ENCODE results near the gene ESR1. TPM values are rescaled to one million over a fixed set of nuclear protein-coding genes. Genes with fewer than 3 reads are reported as not detected.
A peak's percentile ranks its signal among the peaks of the same experiment; 100 is the strongest.

Gene ESR1
- total RNA-seq, 1 donor from 2014 or later: not detected

DNA sequence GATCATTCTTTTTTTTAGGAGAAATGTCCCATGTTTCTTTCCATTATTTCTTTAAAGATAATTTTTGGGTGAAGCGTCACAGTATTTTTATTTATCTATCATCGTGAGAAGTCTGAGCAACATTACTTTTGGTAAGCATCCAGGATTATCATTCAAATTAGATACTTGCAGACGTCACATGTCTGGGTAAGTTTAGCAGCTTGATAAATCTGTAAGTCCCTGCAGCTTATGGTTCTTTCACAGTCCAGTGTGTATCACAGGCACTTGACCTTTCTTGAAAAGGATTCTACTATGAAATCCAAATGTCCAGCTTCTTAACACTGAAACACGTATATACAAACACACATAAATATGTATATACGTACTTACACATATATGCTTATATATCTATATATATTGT lies 359.4 kb downstream of the ESR1 start:
- DNase-seq (ENCODE audit: low spot score, unreplicated experiment): no peak
- Mint-ChIP-seq H3K9me3 (ENCODE audit: low read depth) (no peaks in the 10 kb centered on the region), H3K27me3 (no peaks in the 10 kb centered on the region), H3K36me3 (ENCODE audit: insufficient read depth) (peaks cover 3% of the 10 kb centered on the region), H3K4me3 (ENCODE audit: low read depth) (no peak overlapping the region), H3K27ac (no peak overlapping the region), H3K4me1 (ENCODE audit: low read depth) (peaks cover 5% of the 10 kb centered on the region)
- TF ChIP-seq, protein P1, sequence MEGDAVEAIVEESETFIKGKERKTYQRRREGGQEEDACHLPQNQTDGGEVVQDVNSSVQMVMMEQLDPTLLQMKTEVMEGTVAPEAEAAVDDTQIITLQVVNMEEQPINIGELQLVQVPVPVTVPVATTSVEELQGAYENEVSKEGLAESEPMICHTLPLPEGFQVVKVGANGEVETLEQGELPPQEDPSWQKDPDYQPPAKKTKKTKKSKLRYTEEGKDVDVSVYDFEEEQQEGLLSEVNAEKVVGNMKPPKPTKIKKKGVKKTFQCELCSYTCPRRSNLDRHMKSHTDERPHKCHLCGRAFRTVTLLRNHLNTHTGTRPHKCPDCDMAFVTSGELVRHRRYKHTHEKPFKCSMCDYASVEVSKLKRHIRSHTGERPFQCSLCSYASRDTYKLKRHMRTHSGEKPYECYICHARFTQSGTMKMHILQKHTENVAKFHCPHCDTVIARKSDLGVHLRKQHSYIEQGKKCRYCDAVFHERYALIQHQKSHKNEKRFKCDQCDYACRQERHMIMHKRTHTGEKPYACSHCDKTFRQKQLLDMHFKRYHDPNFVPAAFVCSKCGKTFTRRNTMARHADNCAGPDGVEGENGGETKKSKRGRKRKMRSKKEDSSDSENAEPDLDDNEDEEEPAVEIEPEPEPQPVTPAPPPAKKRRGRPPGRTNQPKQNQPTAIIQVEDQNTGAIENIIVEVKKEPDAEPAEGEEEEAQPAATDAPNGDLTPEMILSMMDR (IDR thresholded peaks at IDR 0.05; ENCODE audit: unreplicated experiment): no peak

DNA sequence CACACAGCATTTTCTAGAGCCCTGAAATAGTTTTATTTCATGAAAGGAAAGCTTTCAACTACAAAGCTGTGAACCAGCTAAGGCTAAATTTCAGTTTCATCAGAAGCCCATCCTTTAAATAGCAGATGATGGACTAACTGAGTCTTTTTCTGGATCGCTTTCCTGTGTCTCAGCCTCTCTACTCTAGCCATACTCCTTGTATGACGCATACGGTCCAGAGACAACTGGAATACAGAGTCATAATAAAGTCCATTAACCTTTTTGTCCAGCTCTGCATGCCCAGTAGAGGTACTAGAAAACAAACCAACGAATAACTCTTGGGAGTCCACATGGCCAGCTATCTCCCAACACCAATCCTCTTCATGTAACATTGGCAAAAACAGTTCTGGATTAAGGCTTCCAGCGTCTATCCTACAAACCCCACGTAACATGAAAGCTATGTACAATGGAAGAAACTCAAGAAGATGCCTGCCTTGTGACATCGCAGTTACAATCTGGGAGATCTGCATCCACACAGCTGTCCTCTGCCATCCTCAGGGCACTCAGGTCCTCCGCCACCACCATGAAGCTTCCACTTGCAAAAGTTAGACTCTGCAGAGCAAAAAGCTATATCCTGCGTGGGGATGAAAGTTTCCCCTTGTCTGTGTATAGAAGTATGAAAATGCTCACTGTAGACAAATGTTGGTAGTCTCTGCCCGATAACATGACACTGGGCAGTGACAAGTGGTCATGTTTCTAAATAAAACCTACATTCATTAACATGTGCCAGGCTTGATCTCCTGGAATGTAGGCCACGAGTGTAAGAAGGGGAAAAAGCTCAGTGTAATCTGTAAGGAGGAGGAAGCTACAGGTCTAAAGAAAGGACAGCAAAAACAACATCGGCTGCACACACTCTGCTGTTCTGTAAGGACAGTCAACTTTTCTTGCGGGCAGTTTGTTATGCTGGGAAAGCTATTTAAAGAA lies 360.4 kb downstream of the ESR1 start:
- H3K9me3 Mint-ChIP-seq (ENCODE audit: low read depth): no peaks in the 10 kb centered on the region
- DNase-seq (ENCODE audit: low spot score, unreplicated experiment): no peak
- H3K4me3 Mint-ChIP-seq (ENCODE audit: low read depth): no peak overlapping the region
- H3K27me3 Mint-ChIP-seq: no peaks in the 10 kb centered on the region
- H3K36me3 Mint-ChIP-seq (ENCODE audit: insufficient read depth): peaks cover 3% of the 10 kb centered on the region
- H3K4me1 Mint-ChIP-seq (ENCODE audit: low read depth): peaks cover 5% of the 10 kb centered on the region
- H3K27ac Mint-ChIP-seq: no peak overlapping the region
- TF ChIP-seq, protein P1 (IDR thresholded peaks at IDR 0.05; ENCODE audit: unreplicated experiment): no peak

DNA sequence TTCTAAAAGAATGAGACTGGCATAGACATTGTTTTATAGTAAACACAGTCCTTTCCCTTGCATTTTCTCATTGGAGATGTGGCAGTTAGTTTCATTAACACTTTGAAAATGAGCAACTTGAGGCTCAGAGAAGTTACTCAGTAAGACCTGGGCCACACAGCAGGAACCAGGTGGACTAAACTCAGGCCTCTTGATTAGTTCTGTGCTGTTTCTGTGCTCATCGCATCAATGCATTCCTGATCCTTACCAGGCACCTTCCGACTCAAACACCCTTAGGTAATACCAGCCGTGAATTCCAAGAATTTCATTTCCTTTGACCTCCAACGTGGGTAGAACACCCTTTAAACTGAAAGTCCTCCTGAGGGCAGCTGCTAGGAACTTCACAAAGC lies 362.8 kb downstream of the ESR1 start:
- H3K27me3 Mint-ChIP-seq: no peaks in the 10 kb centered on the region
- DNase-seq (ENCODE audit: low spot score, unreplicated experiment): no peak
- peaks cover 2% of the 10 kb centered on the region for H3K4me1 Mint-ChIP-seq (ENCODE audit: low read depth)
- H3K9me3 Mint-ChIP-seq (ENCODE audit: low read depth): no peaks in the 10 kb centered on the region
- no peak overlapping the region for H3K4me3 Mint-ChIP-seq (ENCODE audit: low read depth)
- peaks cover 6% of the 10 kb centered on the region for H3K36me3 Mint-ChIP-seq (ENCODE audit: insufficient read depth)
- H3K27ac Mint-ChIP-seq: no peak overlapping the region
- TF ChIP-seq, protein P1 (IDR thresholded peaks at IDR 0.05; ENCODE audit: unreplicated experiment): no peak

DNA sequence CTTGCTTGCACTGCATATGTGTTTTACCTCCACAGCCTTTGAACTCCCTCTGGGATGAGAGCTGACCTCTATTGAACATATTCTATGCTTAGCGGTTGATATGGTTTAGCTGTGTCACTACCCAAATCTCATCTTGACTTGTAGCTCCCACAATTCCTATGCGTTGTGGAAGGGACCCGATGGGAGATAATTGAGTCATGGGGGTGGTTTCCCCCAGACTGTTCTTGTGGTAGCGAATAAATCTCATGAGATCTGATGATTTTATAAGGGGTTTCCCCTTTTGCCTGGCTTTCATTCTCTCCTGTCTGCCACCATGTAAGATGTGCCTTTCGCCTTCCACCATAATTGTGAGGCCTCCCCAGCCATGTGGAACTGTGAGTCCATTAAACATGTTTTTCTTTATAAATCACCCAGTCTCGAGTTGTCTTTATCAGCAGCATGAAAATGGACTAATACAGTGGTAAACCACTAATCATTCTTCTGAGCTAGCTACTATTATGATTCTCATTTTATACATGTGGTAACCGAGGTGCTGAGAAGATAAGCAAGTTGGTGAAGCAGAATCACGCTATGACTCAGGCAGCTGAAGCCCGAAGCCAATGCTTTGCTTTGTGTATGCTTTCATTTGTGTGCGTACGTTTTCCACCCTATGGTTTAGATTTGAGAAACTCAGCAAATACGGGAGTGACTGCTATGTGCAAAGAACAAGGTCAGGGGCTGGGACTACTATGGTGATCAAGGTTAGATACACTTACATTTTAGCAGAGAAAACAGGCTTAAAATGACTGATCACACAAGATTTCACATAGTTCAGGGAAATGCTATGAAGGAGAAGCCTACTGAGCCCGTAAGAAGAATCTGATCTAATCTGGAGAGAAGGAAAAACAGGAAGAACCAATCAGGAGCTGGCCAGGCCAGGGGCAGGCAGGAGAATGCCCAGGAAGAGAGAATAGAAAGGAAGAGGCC lies 363.5 kb downstream of the ESR1 start:
- no peaks in the 10 kb centered on the region for H3K27me3 Mint-ChIP-seq
- no peak overlapping the region for H3K4me3 Mint-ChIP-seq (ENCODE audit: low read depth)
- DNase-seq (ENCODE audit: low spot score, unreplicated experiment): no peak
- peak overlapping the region; percentile 17 for H3K27ac Mint-ChIP-seq
- H3K4me1 Mint-ChIP-seq (ENCODE audit: low read depth): no peaks in the 10 kb centered on the region
- no peaks in the 10 kb centered on the region for H3K9me3 Mint-ChIP-seq (ENCODE audit: low read depth)
- TF ChIP-seq, protein P1 (IDR thresholded peaks at IDR 0.05; ENCODE audit: unreplicated experiment): no peak
- peaks cover 8% of the 10 kb centered on the region for H3K36me3 Mint-ChIP-seq (ENCODE audit: insufficient read depth)

DNA sequence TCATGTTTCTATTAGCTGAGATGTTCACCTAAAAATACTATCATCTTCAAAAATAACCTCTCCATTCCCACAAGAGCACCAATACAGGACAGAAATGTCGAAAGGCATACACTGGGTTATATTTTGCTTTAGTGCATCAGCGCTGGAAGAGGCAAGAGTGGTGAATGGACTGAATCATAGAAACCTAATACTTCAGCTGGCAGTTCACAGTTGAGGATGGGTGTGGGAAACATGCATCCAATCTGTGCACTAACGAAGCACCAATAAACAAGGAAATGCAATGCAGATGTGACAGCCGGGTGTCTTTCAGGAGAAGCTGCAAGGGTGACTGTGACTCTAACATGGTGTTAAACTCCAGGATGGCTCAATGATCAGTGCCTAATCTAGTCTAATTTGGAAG lies 365.8 kb downstream of the ESR1 start:
- TF ChIP-seq, protein P1 (IDR thresholded peaks at IDR 0.05; ENCODE audit: unreplicated experiment): no peak
- Mint-ChIP-seq H3K27me3 (no peaks in the 10 kb centered on the region), H3K4me3 (ENCODE audit: low read depth) (no peak overlapping the region), H3K9me3 (ENCODE audit: low read depth) (no peaks in the 10 kb centered on the region), H3K36me3 (ENCODE audit: insufficient read depth) (peaks cover 8% of the 10 kb centered on the region), H3K27ac (no peak overlapping the region), H3K4me1 (ENCODE audit: low read depth) (no peaks in the 10 kb centered on the region)
- no peak for DNase-seq (ENCODE audit: low spot score, unreplicated experiment)
